ENCODE measurements around the gene ARHGAP45.
"Not testable (repeated sequence)": the region's sequence is repeated elsewhere in the genome, so short reads cannot be mapped to it uniquely, and the experiment has no call there.

Gene ARHGAP45

DNA sequence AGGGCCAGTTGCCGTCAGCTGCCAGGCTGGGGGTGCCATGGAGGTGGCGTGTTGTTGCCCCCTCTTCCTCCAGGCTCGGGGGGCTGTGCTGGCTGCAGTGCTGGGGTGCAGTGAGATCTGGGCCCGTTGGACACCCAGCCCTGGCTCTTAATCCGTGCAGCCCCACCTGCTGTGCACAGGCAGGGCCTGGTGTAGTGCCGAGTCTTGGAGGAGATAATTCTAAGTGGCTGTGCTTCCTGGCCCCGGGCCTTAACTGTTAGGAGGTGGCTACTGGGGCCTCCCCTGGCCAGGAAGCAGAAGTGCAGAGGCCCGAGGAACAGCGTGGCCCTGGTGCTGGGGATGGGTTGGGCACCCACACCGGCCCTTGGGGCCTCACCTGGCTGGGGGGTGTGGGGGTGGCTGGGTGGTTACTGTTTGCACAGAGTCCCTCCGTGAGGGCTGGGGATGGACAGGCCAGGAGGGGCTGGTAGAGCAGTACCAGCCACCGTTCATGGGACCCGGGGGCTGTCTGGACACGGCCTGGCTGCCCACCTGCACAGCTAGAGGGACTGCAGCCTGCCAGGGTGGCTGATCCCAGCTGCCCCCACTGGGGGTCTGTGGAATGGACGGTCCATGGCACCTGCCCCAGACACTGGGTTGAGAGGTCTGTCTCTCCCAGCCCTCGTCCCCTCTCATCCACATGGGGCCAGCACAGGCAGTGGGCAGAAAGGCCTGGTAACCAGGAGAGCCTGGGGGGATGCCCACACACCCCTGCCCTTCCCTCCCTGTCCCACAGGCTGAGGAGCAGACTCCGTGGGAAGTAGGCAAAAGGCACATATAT, 40.1 kb downstream of the ARHGAP45 start:
- DNase-seq, result no peak

DNA sequence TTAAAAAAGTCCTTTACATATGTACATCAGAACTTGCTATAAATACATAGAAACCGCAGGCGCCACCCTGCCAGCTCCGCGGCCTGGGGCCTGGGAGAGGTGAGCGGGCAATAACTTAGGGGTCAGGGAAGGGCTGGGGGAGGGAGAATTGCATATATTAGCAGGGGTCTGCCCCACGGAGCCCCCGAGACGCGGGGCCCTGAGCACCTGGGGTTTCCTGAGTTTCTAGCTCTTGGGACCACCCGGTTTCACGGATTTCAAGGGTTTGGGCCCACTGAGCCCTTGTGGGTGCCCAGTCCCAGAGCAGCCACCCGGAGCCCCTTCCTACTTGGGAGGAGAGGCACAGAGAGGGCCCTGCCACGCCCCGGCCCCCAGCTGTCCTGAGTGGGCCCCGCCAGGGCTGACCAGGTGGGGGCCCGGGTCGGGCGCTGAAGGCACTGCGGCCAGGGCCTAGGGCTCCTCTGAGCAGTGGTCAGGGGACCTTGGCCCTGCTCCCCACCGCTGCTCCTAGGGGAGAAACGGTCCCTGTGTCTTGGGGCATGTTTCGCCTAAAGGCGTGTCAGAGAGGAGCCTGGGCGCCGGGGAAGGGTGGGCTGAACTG, 40.8 kb downstream of the ARHGAP45 start:
- no peak for DNase-seq

DNA sequence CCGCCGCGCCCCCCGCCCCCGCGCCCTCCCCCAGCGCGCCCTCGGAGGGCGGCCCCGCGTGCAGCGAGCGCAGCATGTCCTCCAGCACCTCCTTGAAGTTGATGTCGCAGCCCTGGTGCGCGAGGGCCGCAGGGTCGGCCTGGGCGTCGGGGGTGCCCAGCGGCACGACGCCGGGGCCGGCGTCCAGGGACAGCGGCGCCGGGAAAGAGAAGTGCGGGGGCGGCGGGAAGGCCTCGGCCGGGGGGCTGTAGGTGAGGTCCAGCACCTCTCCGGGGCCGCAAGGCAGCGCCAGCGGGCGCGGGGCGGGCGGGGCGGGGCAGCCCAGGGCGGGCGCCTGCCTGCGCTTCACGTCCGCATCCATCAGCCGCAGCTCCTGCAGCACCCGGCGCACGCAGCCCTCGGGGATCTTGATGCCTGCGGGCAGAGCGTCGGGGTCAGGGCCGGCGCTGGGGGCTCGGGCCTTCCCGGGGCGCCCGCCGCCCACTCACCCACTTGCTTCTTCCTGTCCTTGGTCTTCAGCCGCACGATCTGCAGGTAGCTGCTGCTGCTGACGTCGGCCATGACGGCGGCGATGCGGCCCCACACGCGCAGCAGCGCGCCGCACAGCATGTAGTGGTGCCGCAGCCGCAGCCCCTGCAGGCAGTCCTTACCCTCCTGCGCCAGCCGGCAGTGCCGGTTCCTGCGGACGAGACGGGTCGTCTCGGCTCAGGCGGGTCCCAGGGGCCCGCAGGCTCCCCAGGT, 41.5 kb downstream of the ARHGAP45 start:
- DNase-seq, result no peak

DNA sequence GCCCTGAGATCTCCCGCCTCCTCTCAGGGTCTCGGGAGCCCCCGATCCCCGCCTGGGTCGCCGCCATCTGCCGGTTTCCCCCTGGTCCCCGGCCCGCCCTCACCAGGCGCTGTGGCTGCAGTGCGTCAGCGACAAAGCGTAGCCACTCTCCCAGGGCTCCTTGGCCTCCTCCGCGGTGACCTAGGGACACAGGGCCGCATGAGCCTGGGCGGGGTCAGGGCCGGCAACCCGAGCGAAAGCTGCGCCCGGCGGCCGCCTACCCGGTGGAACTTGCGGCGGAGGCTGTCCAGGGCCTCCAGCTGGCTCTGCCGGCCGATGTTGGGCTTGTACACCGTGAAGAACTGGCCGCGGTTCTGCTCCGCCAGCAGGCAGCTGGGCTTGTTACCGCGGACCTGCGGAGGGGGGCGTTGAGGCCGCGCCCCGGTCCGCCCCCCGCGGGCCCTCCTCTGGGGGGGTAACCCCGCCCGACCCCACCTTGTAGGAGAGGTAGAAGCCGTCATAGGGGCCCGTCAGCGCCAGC, 42.1 kb downstream of the ARHGAP45 start:
- DNase-seq, result no peak

DNA sequence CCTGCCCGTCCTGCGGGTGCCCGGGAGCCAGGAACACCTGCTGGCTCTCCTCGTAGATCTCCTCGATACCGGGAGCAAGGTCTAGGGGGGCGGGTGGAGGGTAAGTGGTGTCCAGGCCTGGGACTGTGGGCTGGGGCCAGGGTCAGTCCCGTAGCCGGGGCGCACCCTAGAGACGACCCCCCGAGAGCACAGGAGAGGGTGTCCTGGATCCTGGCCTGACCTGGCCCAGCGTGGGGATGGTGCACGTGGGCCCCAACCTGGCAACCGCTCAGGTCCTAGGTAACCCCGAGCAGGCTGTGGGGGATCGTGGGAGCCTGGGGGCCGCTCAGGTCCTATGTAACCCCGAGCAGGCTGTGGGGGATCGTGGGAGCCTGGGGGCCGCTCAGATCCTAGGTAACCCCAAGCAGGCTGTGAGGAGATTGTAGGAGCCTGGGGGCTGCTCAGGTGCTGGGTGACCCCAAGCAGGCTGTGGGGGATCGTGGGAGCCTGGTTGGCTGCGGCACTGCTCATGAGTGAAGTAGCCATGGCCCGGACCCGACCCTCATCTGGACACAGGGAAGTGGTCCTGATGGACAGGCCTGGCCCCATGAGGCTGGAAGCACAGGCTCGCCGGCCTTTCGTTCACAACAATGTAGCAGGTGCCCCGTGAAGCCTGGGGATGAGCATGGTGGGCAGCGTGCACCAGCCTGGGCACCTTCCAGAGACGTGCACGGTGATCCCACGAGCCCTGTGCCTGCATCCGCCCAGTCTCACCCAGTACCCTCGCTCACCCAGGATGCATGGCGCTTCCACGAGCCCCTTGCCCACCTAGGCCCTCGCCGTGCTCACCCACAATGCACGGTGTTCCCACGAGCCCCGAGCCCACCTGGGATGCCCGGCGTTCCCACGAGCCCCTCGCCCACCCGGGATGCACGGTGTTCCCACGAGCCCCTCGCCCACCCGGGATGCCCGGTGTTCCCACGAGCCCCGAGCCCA, 43.0 kb downstream of the ARHGAP45 start:
- no peak for DNase-seq

DNA sequence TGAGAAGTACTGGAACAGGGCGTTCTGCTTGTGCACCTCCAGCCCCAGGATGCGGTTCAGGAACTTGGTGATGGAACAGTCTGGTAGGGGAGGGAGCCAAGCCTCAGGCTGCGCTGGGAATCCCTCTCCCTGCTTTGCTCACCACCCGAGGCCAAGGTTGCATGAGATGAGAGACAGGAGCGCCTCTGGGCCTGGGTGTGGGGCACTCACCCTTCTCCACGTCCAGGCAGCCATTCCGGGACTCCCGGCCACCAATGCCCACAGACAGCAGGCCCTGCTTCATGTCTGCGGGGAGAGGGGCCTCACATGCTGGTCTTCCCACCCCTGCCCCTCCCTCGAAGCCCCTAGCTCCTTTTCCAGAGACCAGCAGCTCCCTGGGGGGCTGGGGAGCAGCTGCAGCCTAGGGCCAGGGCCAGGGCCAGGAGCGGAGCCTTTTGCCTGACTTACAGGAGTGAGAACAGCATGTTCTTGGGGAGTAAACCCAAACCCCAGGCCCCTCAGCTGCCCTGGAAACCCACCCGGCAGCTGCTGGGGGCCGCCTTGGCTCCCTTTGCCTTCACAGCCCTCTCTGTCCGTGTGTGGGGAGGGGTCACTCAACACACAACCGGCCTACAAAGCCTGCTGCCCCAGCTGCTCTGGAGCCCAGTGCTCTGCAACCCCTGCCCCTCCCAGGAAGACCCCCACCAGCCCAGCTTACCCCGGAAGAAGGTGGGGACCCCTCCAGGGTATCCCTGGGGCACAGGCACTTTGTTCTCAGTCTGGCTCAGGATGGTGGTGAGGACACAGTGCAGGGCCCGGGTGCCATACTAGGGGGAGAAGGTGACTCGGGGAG, 44.1 kb downstream of the ARHGAP45 start:
- peak in 1 of 2 experiments; percentile 21 for DNase-seq

DNA sequence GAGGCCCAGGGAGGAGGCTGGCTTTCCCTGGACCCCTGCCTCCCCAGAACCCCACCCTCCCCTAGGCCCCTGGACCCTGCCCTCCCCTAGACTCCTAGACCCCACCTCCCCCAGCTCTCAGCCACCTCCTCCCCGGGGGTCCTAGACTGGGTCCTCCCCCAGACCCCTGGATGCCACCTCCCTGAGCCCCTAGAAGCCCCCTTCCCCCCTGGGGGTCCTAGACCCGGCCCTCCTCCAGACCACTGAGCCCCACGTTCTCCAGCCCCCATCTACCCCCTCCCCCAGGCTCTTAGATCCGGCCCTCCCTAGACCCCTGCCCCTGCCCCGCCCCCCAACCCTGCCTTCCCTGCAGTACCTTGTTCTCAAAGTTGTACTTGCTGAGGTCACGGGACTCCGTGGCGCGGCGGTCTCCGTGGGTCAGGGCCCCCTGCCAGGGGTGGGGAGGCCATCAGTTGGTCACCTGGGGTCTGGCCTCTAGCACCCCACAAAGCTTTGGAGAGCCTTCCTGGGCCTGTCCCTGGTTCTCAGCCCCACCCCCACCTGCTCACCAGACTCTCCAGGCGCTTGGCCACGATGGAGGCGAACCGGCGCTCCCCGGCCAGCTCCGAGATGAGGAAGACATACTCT, 44.8 kb downstream of the ARHGAP45 start:
- no peak for DNase-seq

DNA sequence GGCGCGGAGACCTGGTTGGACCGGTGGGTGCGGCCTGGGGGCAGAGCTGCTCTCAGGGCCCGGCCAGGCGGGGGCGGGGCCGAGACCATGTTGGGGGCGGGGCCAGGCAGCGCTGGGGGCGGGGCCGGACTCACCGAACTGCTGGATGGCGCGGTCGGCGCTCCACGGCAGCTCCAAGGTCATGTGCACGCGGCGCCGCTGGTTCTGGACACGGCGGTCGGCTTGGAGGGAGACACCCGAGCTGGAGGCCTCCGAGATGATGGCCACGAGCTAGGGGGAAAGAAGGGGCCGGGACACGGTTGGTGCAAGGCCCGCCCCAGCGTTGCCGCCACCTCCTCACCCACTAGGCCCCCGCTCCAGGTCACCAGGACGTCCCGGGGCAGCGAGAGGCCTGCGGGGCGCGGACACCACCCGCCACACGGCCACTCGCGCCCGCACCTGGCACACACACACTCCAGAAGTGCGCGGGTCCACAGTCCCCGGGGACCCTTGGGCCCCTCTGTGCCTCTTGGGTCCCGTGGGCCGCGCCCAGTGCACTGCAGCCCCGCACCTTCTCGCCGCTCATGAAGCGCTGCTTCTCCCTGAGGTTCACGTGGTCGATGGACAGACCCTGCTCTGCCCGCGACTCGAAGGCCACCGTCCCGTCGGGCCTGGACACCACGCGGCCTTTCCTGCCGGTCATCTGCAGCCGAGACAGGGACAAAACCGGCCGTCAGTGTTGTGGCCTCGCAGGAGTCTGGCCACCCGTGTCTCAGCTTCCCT, 45.5 kb downstream of the ARHGAP45 start:
- DNase-seq, result peak in 1 of 2 experiments; percentile 44

DNA sequence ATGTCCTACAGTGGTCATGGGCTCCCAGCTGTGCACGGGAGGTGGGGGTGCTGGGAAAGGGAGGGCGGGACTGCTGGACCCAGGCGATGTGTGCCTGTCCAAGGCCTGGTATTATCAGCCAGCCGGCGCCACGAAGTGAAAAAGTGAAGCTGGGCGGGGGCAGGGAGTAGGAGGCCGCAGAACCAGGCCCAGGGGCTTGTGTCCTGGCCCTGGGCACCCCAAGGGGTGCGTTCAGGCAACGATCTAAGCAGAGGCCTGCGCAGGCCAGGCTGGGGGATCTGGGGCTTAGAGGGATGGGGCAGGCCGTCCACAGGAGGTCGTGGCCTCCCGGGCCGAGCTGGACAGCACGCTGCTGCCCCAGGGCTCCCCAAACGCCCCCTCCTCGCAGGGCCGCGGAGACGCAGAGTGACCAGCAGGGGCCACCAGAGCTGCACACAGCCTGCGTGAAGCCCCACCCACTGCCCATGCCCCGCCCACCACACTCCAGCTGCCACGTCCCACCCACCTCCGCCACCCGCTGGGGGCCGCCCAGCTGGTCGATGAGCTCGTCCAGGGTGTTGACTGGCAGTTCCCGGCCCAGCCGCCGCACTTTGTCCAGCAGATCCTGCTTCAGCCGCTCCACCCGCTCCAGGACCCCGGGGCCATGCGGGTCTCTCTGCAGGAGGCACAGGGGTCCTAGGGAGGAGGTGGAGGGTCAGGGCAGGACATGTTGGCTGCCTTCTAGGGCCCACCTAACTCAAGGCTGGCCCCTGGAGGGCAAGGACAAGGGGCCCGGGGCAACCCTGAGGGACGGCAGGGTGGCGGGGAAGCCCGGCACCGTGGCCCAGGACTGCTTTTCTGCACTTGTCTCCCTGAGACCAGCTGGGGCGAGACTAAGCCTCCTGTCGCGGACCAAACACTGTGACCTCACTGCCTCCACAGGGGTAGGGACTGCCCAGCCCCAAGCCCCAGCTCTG, 46.3 kb downstream of the ARHGAP45 start:
- peak; percentile 33 to 91 for DNase-seq

DNA sequence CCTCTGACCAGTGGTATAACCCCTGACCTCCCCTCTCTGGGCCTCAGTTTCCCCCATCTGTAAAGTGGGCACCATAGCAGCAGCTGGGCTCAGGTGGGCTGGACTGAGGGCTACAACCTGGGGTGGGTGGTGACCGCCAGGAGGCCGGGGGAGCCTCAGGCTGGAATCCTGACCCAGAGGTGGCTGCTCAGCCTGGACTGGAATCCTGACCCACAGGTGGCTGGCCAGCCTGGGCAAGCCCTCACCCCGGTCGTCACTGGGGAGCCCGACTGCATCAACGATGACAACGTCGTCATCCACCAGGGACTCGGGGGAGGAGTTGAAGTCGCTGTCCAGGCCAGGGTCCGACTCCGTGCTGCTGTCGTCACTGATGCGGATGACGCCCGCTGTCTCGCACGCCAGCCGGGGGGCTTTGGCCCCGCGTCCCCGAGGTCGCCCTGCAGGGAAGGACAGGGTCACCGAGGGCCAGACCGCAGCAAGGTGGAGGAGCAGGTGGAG, 47.1 kb downstream of the ARHGAP45 start:
- no peak for DNase-seq

DNA sequence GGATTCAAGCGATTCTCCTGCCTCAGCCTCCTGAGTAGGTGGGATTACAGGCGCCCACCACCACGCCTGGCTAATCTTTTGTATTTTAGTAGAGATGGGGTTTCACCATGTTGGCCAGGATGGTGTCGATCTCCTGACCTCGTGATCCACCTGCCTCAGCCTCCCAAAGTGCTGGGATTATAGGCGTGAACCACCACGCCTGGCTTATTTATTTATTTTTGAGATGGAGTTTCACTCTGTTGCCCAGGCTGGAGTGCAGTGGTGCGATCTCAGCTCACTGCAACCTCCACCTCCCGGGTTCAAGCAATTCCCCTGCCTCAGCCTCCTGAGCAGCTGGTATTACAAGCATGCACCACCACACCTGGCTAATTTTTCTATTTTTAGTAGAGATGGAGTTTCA, 47.8 kb downstream of the ARHGAP45 start:
- not testable (repeated sequence) for DNase-seq

DNA sequence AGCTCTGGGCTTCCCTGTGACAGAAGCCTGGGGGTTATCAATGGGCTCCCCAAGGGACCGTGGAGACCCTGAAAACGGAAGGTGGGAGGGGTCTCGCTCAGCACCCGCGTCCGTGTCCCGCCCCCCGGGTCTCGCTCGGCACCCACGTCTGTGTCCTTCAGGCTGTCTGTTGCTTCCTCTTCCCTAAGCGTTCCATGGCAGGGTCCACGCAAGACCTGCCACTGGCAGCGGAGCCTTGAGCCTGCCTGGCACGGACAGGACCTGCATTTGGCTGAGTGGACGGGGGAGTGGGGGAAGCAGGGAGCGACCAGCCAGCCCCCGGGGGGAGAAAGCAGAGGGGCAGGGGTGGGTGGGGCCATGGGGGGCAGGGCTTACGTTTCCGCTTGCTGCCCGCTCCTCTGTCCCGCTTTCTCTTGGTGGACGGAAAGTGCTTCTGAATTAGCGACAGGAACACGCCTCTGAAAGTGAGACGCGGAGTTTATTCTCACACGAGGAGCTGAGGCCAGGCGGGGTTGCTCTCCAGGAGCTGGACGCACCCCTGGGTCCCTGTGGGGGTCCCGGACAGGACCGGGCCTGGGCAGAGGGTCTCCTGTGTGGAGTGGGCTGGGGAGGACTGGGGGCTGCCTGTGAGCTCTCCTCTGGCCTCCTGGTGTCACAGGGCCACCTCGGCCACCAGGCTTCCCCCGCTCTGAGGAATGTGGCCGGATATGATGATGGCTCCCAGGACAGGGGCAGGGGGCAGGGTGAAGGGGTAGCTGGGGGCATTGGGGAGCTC, 48.9 kb downstream of the ARHGAP45 start:
- no peak for DNase-seq

DNA sequence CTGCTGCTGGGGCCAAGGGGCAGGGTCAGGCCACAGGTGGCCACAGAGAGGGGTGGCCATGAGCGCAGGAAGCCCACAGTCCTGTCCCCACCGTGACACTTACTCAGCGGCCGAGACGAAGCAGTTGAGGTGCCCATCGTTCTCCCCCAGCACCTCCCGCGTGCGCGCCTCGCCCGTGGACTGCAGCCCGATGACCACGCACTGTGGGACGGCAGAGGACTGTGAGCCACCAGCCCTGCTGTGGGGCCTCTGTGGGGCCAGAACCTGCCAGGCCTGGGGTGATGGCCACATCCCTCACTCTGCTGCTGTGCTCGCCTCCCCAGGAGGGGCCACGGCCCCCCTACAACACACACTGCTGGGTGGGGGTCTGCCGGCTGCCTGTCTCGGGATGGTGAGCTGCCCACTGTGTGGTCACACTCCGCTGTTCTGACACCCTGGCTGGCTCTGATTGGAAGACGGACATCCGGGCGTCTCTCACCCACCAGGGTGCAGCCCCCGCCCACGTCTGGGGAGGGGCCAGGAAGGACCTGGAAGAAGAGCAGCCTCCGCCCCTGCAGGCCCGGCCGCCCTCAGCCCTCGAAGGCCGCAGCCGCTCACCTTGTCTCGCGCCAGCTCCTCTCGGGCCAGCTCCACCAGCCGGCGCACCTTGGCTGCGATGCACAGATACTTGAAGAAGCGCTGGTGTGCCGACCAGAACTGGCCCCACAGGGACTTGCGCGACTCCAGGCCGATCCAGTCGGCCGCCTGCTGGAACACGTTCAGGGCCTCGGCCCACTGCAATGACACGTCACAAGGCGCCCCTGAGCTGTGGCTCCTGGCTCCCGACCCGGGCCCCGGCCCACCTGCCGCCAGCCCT, 50.0 kb downstream of the ARHGAP45 start:
- no peak for DNase-seq

DNA sequence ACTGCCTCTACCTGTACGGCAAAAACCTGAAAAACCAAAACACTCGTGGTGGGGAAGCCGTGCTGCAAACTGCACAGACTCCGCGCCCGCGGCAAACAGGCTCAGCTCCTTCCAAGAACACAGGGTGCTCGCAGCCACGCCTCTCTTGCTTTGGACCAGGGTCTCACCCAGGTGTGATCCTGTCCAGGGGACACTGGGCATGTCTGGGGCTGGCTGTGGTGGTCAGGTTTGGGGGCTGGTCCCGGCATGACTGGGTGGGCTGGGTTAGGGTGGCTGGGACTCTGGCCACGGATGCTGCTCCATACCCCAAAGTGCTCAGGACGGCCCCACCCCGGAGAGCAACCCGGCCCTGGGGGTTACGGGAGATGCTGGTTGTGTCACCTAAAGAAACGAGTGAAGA, 50.7 kb downstream of the ARHGAP45 start:
- DNase-seq, result no peak

DNA sequence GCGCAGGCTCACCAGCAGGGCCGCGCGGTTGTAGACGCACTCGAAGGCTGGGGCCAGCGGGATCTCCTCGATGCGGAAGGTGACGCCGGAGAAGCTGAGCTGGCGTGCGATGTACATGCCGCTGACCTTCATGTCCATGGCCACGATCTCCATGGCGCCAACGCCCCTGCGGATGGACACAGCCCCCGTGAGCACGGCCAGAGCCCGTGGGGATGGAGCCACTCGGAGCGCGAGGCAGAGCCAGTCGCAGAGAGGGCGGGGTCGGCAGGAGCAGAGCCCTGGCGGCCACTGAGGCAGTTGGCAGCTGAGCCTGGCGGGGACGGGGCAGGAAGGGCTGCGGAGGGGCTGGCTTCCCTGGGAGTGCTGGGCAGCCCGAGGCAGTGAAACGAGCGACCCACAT, 52.0 kb downstream of the ARHGAP45 start:
- DNase-seq, result no peak

DNA sequence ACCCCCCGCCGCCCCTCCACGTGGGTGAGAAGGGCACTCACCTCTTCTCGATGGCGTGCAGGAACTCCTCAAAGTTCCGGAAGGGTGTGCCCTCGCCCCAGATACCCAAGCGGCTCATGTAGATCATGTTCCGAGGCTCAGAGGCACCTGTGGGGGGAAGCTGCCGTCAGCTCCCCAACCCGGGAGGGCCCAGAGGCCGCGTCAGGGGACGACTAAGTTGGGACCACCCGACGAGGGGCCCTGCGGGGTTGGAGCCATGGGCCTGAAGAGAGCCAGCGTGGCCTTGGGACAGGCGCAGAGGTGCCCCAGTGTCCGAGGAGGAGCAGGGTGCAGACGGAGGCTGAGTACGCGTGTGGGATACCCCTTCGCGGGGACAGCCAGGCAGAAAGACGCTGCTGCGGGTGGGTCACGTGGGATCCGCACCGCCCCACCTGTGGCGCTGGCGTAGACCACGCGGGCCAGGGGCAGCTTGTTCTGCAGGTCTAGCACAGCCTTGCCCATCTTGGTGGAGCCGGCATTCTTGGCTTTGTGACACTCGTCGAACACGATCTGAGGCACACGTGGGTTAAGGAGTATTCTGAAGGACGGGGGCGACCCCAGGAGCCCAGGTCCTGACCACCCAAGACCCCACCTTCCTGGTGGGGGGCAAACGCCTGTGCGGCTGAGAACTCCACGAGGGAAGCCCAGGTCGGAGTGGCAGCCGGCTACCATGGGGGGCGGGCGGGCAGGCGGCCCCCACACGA, 52.7 kb downstream of the ARHGAP45 start:
- DNase-seq, result no peak

All from NCI-H526 (cell line).